Caco-2 (cell line): ENCODE results near the gene AGPAT3. TPM values are rescaled to one million over a fixed set of nuclear protein-coding genes. Genes with fewer than 3 reads are reported as not detected.
"Not testable (repeated sequence)": the region's sequence is repeated elsewhere in the genome, so short reads cannot be mapped to it uniquely, and the experiment has no call there.

Experiments used
- BruUV-seq: library from RNA; stranded (reverse); fragments of 400-500 nt; replicated peaks from 2 replicates; lab custom pipeline; 2021; lab: Mats Ljungman, UMichigan
- CTCF ChIA-PET: fragments of 300-600 bp; sonication (Branson Sonifier 250); formaldehyde crosslinking; loops from one replicate; lab custom pipeline; 2022; ENCODE audit warnings: antibody characterized with exemption; lab: Charles Lee
- POLR2A ChIA-PET: fragments of 300-600 bp; sonication (Branson Sonifier 250); formaldehyde crosslinking; loops from one replicate; lab custom pipeline; 2022; ENCODE audit warnings: antibody characterized with exemption; lab: Charles Lee
- DNase-seq, 2 experiments: peaks; one replicate each; pipeline versions ENCODE4 v3.0.0 to v3.0.0-alpha.2; 2020 to 2022
- H3K27me3 ChIP-seq: replicated peaks from 2 replicates; pipeline ENCODE4 v1.6.0; 2011; ENCODE audit warnings: low read length; ENCODE audit not compliant: control insufficient read depth, insufficient read depth
- H3K36me3 ChIP-seq: 2 replicates; pipeline ENCODE4 v1.5.1; 2011; ENCODE audit warnings: low read length; ENCODE audit not compliant: control insufficient read depth, insufficient read depth
- H3K4me1 ChIP-seq: fragments of 250-450 bp; sonication (Bioruptor Pico); 2 replicates; pipeline ENCODE4 v1.5.1; 2020; ENCODE audit warnings: mild to moderate bottlenecking
- H3K4me3 ChIP-seq: 2 replicates; pipeline ENCODE4 v1.5.1; 2011; ENCODE audit warnings: low read depth, mild to moderate bottlenecking, control low read depth, low read length
- H3K9me3 ChIP-seq: fragments of 250-450 bp; sonication (Bioruptor Pico); 2 replicates; pipeline ENCODE4 v1.5.1; 2020; ENCODE audit warnings: mild to moderate bottlenecking, moderate library complexity
- H3K27ac Mint-ChIP-seq: one replicate; pipeline ENCODE4 v1.8.0; 2022; ENCODE audit warnings: mixed read lengths; ENCODE audit not compliant: unreplicated experiment
- H3K27me3 Mint-ChIP-seq: one replicate; pipeline ENCODE4 v1.8.0; 2022; ENCODE audit warnings: mixed read lengths; ENCODE audit not compliant: insufficient read depth, unreplicated experiment
- H3K36me3 Mint-ChIP-seq: one replicate; pipeline ENCODE4 v1.8.0; 2022; ENCODE audit warnings: mild to moderate bottlenecking, mixed read lengths; ENCODE audit not compliant: insufficient read depth, unreplicated experiment
- H3K4me1 Mint-ChIP-seq: one replicate; pipeline ENCODE4 v1.8.0; 2022; ENCODE audit warnings: low read depth, mixed read lengths; ENCODE audit not compliant: unreplicated experiment
- H3K4me3 Mint-ChIP-seq: one replicate; pipeline ENCODE4 v1.8.0; 2022; ENCODE audit warnings: mild to moderate bottlenecking, moderate library complexity, mixed read lengths; ENCODE audit not compliant: unreplicated experiment
- H3K9me3 Mint-ChIP-seq: one replicate; pipeline ENCODE4 v1.8.0; 2022; ENCODE audit warnings: mixed read lengths; ENCODE audit not compliant: unreplicated experiment
- CTCF ChIP-seq, 2 experiments: fragments of 200-600 bp in 1 of 2; IDR thresholded peaks; 1 replicate in 1 of 2; 2 replicates in 1 of 2; pipeline versions ENCODE4 v1.5.1 to v1.8.0; 2011 to 2022; ENCODE audit warnings: antibody characterized with exemption in 1 of 2, control low read depth in 1 of 2, inconsistent platforms in 1 of 2, low read depth in 1 of 2, low read length in 1 of 2, mild to moderate bottlenecking in 1 of 2, moderate library complexity in 1 of 2; ENCODE audit not compliant: insufficient read depth in 1 of 2, severe bottlenecking in 1 of 2, unreplicated experiment in 1 of 2
- intact Hi-C: fragments of 100-400 bp; cut with micrococcal nuclease; formaldehyde crosslinking; loops from one replicate; pipeline ENCODE4 v1.10.0; 2022; ENCODE audit not compliant: unreplicated experiment
- total RNA-seq: library from RNA; stranded (reverse); gene quantifications from 2 replicates; pipeline ENCODE4 v1.2.3, GENCODE V29; 2022

AGPAT3 gene
- total RNA-seq, 1 experiment from 2014 or later: 61.8 TPM

DNA sequence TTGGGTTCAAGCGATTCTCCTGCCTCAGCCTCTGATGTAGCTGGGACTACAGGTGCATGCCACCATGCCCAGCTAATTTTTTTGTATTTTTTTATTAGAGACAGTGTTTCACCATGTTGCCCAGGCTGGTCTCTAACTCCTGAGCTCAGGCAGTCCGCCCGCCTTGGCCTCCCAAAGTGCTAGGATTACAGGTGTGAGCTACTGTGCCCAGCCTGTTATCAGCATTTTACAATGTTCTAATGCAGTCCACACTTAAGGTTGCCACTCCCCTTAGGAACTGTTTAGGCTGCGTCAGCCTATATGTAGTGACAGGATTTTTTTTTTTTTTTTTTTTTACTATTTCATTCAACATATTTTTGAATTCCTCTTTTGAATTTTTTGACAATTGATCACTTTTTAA is 30.2 kb downstream of the AGPAT3 start:
- no peak for TF ChIP-seq CTCF (IDR thresholded peaks at IDR 0.05; ENCODE audit: insufficient read depth in 1 of 2, low read depth in 1 of 2, low read length in 1 of 2, severe bottlenecking in 1 of 2, unreplicated experiment in 1 of 2)
- Mint-ChIP-seq H3K9me3 (peaks cover 10% of the 10 kb centered on the region), H3K4me3 (no peak overlapping the region), H3K36me3 (peaks cover 4% of the 10 kb centered on the region), H3K27me3 (no peaks in the 10 kb centered on the region), H3K27ac (no peak overlapping the region), H3K4me1 (peaks cover 14% of the 10 kb centered on the region)
- intact Hi-C loops: no loop called here
- Histone ChIP-seq H3K4me3 (no peak overlapping the region), H3K27me3 (no peaks in the 10 kb centered on the region), H3K9me3 (no peaks in the 10 kb centered on the region), H3K4me1 (peaks cover 4% of the 10 kb centered on the region), H3K36me3 (no peaks in the 10 kb centered on the region)
- no peak for DNase-seq
- ChIA-PET CTCF (no interaction called here), POLR2A (no interaction called here)
- no TSS peak for BruUV-seq

DNA sequence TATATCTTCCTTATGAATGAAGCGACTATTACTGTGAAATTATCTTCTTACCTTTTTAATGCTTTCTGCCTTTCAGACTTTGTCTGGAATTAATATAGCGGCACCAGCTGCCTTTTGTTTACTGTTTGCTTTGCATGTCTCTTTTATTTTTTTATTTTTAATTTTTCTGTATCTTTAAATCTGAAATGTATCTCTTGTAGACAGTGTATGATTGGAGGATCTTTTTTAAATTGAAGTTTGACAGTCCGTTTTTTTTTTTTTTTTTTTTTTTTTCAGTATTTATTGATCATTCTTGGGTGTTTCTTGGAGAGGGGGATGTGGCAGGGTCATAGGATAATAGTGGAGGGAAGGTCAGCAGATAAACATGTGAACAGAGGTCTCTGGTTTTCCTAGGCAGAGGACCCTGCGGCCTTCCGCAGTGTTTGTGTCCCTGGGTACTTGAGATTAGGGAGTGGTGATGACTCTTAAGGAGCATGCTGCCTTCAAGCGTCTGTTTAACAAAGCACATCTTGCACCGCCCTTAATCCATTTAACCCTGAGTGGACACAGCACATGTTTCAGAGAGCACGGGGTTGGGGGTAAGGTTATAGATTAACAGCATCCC is 31.8 kb downstream of the AGPAT3 start:
- POLR2A ChIA-PET, H3K36me3 Mint-ChIP-seq, CTCF ChIA-PET: not testable (repeated sequence)

GRCh38 chr21:43899307-43900077 is 34.5 kb downstream of the AGPAT3 start:
- Histone ChIP-seq H3K9me3 (no peaks in the 10 kb centered on the region), H3K4me3 (no peak overlapping the region), H3K27me3 (no peaks in the 10 kb centered on the region), H3K36me3 (no peaks in the 10 kb centered on the region), H3K4me1 (peaks cover 4% of the 10 kb centered on the region; the same call in 1 of the 2 replicates)
- CTCF ChIA-PET: no interaction called here
- intact Hi-C loops: no loop called here
- POLR2A ChIA-PET: no interaction called here
- BruUV-seq: no TSS peak
- H3K4me1 Mint-ChIP-seq: peaks cover 4% of the 10 kb centered on the region
- no peak for DNase-seq
- H3K9me3 Mint-ChIP-seq: peaks cover 10% of the 10 kb centered on the region
- no peak overlapping the region for H3K4me3 Mint-ChIP-seq
- H3K27me3 Mint-ChIP-seq: no peaks in the 10 kb centered on the region
- H3K27ac Mint-ChIP-seq: no peak overlapping the region
- H3K36me3 Mint-ChIP-seq: peaks cover 21% of the 10 kb centered on the region
- TF ChIP-seq CTCF (IDR thresholded peaks at IDR 0.05; ENCODE audit: insufficient read depth in 1 of 2, low read depth in 1 of 2, low read length in 1 of 2, severe bottlenecking in 1 of 2, unreplicated experiment in 1 of 2): no peak

More for the DNA sequence above, 31.8 kb downstream of the AGPAT3 start:
- H3K36me3 ChIP-seq, H3K4me3 Mint-ChIP-seq, H3K27ac Mint-ChIP-seq, H3K4me3 ChIP-seq, H3K4me1 ChIP-seq, BruUV-seq, H3K27me3 Mint-ChIP-seq, DNase-seq, H3K9me3 ChIP-seq, H3K9me3 Mint-ChIP-seq, H3K27me3 ChIP-seq, intact Hi-C loops: not testable (repeated sequence)
- peaks cover 14% of the 10 kb centered on the region for H3K4me1 Mint-ChIP-seq
